NCI-H2227 (cell line): ENCODE measurements around the gene GPS1.

Experiments
- DNase-seq: peaks from one replicate; lab custom pipeline; 2025; ENCODE audit not compliant: unreplicated experiment; lab: John Stamatoyannopoulos, UW

GPS1 gene

GRCh38 chr17:82087961-82088837 is 36.5 kb downstream of the GPS1 start:
- DNase-seq = no peak

- no peak for DNase-seq
Observed at GRCh38 chr17:82088838-82089722, 37.4 kb downstream of the GPS1 start.

- DNase-seq = no peak
Observed at GRCh38 chr17:82089723-82090548, 38.2 kb downstream of the GPS1 start.

- no peak for DNase-seq
Observed at GRCh38 chr17:82090549-82091263, 39.0 kb downstream of the GPS1 start.

GRCh38 chr17:82091264-82092066 is 39.8 kb downstream of the GPS1 start:
- DNase-seq = no peak

GRCh38 chr17:82092094-82092586 is 40.4 kb downstream of the GPS1 start:
- DNase-seq = no peak

- no peak for DNase-seq
Observed at GRCh38 chr17:82092628-82092994, 40.9 kb downstream of the GPS1 start.

- no peak for DNase-seq
Observed at GRCh38 chr17:82092995-82093751, 41.5 kb downstream of the GPS1 start.

GRCh38 chr17:82094931-82095776 is 43.5 kb downstream of the GPS1 start:
- no peak for DNase-seq

- no peak for DNase-seq
Observed at GRCh38 chr17:82095777-82096708, 44.3 kb downstream of the GPS1 start.

- no peak for DNase-seq
Observed at GRCh38 chr17:82096709-82097183, 45.0 kb downstream of the GPS1 start.

GRCh38 chr17:82097184-82097918 is 45.7 kb downstream of the GPS1 start:
- peak; percentile 66 for DNase-seq

GRCh38 chr17:82097919-82098168 is 46.1 kb downstream of the GPS1 start:
- no peak for DNase-seq

- peak; percentile 98 for DNase-seq
Observed at GRCh38 chr17:82098169-82098938, 46.7 kb downstream of the GPS1 start, which contains the start of gene FASN. Gene FASN, minus strand, starts transcription at chr17:82098236. Its CDS starts 1,791 bp downstream, at chr17:82096445.
